ENCODE data around the gene SLC17A8.

Gene SLC17A8

GRCh38 chr12:100371146-100371545, 14.3 kb downstream of the SLC17A8 start:
- no peak for DNase-seq (ENCODE audit: low read depth)

DNA sequence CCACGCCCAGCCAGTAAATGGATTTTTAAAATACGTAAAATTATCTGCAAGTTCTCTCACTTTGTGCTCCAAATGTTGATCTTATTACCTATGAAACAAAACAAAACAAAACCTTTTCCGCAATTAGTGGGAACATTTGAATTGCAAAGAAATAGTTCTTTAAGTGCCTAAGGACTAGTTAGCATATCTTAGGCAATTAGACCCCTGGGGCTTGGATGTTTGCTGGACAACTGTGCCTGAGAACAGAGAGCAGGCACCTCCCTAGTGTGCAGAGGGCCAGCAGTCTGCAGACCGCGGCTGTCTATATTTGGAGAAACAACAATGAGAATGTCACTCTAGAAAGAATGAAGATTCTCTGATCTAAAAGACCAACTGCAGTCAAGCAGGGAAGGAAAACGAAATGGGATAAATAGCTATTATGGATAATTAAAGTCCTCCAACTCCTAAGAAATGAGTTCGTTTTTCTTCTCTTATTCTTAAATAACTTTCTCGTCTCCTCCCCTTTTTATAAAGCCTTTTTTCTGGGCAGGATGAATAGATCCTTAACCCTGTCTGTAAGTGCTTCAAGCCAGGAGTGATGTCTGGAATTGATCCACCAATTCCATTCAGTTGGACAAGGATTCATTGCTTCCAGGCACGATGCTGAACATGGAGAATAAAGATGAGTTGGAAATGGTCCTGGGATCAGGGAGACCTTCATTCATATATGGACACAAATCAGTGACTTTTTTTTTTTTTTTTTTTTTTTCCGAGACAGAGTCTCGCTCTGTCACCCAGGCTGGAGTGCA, 16.2 kb downstream of the SLC17A8 start:
- DNase-seq (ENCODE audit: low read depth) = no peak

DNA sequence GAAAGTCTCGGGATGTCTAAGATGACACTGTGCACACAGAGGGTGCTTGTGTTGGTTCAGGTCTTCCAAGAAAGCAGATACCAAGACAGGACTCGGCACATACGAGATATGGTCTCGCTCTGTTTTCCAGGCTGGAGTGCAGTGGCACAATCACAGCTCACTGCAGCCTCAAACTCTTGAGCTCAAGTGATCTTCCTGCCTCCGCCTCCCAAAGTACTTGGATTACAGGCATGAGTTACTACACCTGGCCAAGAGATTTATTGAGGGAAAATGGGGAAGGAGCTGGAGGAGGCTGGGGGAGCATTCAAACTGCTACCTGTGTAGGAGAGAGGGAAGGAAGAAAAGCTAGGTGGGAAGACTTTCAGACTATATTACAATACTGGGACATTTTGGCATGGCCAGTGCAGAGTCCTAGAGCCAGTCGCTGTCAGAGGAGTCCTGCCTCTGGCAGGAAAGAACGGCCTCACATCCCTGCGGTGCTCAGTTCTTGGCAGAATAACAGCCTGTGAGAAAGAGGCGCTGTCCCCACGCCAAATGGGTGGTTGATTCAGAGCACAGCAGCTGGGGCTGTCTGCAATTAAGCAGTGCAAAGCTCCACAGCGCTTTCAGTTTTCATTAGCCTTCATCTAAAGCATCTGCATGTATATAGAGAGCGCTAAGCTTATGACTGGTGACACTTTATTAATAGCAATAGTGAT, 18.3 kb downstream of the SLC17A8 start:
- no peak for DNase-seq (ENCODE audit: low read depth)

DNA sequence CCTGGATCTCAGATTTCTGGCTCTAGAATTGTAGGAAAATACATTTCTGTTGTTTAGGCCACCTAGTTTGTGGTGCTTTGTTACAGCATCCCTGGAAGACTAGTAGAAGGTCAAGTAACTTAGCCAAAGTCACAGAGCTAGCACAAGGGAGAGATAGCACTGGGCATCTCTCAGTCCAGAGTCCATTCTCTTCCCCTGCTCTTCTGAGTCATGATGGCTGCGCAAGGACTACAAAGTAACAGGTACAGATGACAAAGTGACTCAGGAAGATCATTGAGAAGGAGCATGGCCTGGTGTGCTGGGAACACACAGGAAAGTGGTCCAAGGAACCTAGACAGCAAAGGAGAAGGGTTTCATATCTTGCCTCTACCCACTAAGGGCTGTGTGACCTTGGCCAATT, 19.3 kb downstream of the SLC17A8 start:
- DNase-seq (ENCODE audit: low read depth) = no peak

- DNase-seq (ENCODE audit: low read depth) = no peak
Observed at GRCh38 chr12:100381379-100381778, 24.5 kb downstream of the SLC17A8 start.

GRCh38 chr12:100382338-100382737, 25.5 kb downstream of the SLC17A8 start:
- no peak for DNase-seq (ENCODE audit: low read depth)

- no peak for DNase-seq (ENCODE audit: low read depth)
Observed at GRCh38 chr12:100383586-100384558, 27.0 kb downstream of the SLC17A8 start.

DNA sequence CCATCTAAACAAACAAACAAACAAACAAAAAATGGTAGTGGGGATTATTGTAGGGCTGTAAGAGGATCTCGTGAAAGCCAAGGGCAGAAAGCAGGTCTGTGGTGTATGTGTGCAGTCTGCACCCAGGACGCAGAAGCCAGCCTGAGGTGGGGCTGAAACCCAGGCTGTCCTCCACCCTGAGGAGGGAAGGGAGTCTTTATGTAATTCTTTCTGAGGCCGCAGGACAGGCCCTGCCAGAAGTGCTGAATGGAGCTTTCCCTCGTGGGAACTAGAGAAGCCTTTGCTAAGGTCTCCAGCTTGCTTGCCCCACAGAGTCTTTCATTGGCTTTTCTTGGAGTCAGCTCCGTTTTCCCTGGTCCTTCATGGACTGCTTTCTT, 27.7 kb downstream of the SLC17A8 start:
- no peak for DNase-seq (ENCODE audit: low read depth)

- DNase-seq (ENCODE audit: low read depth) = no peak
Observed at GRCh38 chr12:100388382-100388781, 31.5 kb downstream of the SLC17A8 start.

DNA sequence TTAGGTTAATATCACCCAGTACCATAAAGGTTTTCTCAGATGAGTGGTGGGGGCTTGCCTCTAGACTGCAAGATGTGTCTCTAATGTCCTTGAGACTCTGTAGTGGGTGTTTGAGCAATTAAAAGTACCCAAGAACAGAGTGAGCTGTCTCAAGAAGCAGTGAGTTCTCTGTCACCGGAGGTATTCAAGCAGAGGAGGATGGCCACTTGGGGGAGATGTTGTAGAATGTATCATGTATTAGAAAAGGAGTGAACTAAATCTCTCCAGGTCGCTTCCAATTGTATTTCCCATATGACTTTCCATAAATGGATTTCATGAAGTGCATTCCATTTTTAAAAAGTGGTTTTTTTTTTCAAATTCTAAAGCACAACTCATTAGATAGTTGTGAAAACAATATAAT, 35.0 kb downstream of the SLC17A8 start:
- no peak for DNase-seq (ENCODE audit: low read depth)

GRCh38 chr12:100393200-100393599, 36.3 kb downstream of the SLC17A8 start:
- DNase-seq (ENCODE audit: low read depth) = no peak

DNA sequence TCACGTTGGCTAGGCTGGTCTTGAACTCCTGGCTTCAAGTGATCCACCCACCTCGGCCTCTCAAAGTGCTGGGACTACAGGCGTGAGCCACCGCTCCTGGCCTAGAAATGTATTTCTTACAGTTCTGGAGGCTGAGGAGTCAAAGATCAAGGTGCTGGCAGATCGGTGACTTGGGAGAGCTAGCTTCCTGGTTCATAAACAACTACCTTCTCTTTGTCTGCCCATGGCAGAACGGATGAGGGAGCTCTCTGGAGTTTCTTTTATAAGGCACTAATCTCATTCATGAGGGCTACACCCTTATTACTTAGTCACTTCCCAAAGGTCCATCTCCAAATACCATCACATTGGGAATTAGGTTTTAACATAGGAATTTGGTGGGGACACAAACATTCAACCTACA, 38.9 kb downstream of the SLC17A8 start:
- no peak for DNase-seq (ENCODE audit: low read depth)

- DNase-seq (ENCODE audit: low read depth) = no peak
Observed at GRCh38 chr12:100398307-100398706, 41.4 kb downstream of the SLC17A8 start.

DNA sequence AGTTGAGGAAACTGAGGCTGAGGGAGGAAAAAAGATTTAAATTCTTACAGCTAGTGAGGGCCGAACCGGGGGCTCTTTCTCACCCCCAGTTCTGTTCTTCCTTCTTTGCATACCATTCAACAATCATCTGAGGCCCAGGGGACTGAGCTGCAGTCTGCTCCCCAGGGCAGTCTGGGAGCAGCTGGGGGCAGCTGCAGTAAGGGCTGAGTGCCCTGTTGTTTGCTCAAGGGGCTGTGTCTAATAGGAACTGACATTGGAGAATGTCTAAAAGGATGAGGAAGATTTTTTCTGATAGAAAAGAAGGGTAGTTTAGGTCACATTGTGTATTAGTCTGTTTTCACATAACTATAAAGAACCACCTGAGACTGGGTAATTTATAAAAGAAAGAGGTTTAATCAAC, 42.2 kb downstream of the SLC17A8 start:
- no peak for DNase-seq (ENCODE audit: low read depth)

DNA sequence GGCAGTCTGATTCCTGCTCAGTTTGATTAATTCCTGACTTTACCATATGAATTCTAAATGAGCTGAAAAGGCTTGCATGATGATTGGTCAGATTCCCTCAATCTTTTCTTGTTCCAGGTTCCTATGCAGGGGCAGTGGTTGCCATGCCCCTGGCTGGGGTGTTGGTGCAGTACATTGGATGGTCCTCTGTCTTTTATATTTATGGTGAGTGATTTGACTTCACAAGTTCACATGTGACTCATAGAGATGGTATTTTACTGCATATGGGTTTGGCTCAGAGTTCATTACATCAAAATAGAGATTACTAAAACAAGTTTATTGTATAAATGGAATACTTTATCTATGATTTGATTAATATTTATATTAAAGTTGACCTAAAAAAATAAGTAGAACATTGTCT, 44.8 kb downstream of the SLC17A8 start:
- DNase-seq (ENCODE audit: low read depth) = no peak

- DNase-seq (ENCODE audit: low read depth) = no peak
Observed at GRCh38 chr12:100402763-100403162, 45.9 kb downstream of the SLC17A8 start.

DNA sequence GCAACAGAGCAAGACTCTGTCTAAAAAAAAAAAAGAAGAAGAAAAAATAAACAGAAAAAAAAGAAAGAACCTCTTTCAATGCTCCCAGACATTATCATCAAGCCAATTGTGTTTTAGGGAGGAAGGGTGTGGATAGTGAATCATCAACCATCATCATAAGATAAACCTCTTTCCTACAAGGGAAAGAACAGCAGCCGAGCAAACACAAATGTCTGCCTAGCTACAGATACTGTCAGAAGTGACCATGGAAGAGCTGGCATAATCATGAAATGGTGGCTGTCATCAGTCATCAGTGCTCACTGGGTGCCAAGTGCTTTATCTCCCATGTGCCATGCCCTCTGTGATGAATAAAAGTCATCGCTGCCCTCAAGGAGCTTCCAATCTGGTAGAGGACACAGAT, 46.6 kb downstream of the SLC17A8 start:
- DNase-seq (ENCODE audit: low read depth) = no peak

DNA sequence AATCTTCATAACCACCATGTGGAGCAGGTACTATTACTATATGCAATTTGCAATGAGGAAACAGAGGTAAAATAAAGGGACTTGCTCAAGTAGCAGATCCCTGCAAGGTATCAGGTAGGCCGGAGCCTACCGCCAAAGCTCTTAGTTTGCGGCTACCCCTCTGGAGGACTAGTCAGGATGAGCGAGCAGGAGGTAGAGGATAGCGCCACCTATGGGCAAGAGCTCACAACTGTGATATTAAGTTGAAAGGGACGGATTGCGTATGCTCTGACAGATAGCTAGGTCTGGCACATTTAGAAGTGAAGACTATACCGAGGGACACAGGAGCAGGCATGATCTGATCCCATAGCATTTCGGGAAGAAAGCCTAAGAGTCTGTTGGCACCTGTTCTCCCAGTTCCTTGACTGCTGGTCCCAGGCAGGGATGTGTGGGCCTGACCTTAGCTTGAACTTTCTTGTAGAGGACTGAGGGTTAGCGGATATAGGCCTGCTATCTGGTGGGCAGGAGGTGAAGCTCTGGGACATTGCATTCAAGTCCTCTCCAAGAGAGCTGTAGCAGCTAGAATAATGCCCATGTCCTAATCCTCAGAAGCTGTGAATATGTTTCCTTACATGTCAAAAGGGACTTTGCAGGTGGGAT, 48.0 kb downstream of the SLC17A8 start:
- no peak for DNase-seq (ENCODE audit: low read depth)

- no peak for DNase-seq (ENCODE audit: low read depth)
Observed at GRCh38 chr12:100413001-100413400, 56.1 kb downstream of the SLC17A8 start.

GRCh38 chr12:100414739-100415138, 57.9 kb downstream of the SLC17A8 start:
- DNase-seq (ENCODE audit: low read depth) = no peak

- no peak for DNase-seq (ENCODE audit: low read depth)
Observed at GRCh38 chr12:100422646-100423045, 65.8 kb downstream of the SLC17A8 start.

GRCh38 chr12:100426145-100426544, 69.3 kb downstream of the SLC17A8 start:
- no peak for DNase-seq (ENCODE audit: low read depth)

Measured in activated gamma-delta T cell treated with anti-CD3 and anti-CD28 coated beads, Interleukin-2, amount 50 U/mL, for 16 hours (primary cell).